CD4-positive, alpha-beta T cell treated with Interleukin-17A for 1 hour (primary cell): ENCODE results near the gene C1GALT1.
A peak's percentile ranks its signal among the peaks of the same experiment; 100 is the strongest.
"Not testable (repeated sequence)": the region's sequence is repeated elsewhere in the genome, so short reads cannot be mapped to it uniquely, and the experiment has no call there.

Experiments used
- DNase-seq: peaks from one replicate; pipeline ENCODE4 v3.0.0-alpha.2; 2020

The C1GALT1 gene

GRCh38 chr7:7239346-7239745, 57.0 kb downstream of the C1GALT1 start:
- DNase-seq = no peak

GRCh38 chr7:7242899-7243298, 60.6 kb downstream of the C1GALT1 start:
- DNase-seq = no peak

GRCh38 chr7:7245233-7245632, 62.9 kb downstream of the C1GALT1 start:
- DNase-seq = not testable (repeated sequence)

GRCh38 chr7:7246223-7246622, 63.9 kb downstream of the C1GALT1 start:
- no peak for DNase-seq

GRCh38 chr7:7247658-7248057, 65.3 kb downstream of the C1GALT1 start:
- DNase-seq = no peak

- no peak for DNase-seq
Measured at GRCh38 chr7:7249814-7250213, 67.5 kb downstream of the C1GALT1 start.

- DNase-seq = no peak
Measured at GRCh38 chr7:7251742-7252141, 69.4 kb downstream of the C1GALT1 start.

- no peak for DNase-seq
Measured at GRCh38 chr7:7254319-7254718, 72.0 kb downstream of the C1GALT1 start.

- DNase-seq = no peak
Measured at GRCh38 chr7:7254908-7255307, 72.6 kb downstream of the C1GALT1 start.

GRCh38 chr7:7256731-7257274, 74.5 kb downstream of the C1GALT1 start:
- DNase-seq = no peak

GRCh38 chr7:7257899-7258692, 75.8 kb downstream of the C1GALT1 start:
- peak; percentile 39 for DNase-seq

- no peak for DNase-seq
Measured at GRCh38 chr7:7261863-7262262, 79.5 kb downstream of the C1GALT1 start.

GRCh38 chr7:7263297-7264230, 81.2 kb downstream of the C1GALT1 start:
- DNase-seq = no peak

GRCh38 chr7:7264306-7265040, 82.1 kb downstream of the C1GALT1 start:
- DNase-seq = no peak

- no peak for DNase-seq
Measured at GRCh38 chr7:7265081-7266075, 83.0 kb downstream of the C1GALT1 start.

GRCh38 chr7:7266257-7266881, 84.0 kb downstream of the C1GALT1 start:
- no peak for DNase-seq

- no peak for DNase-seq
Measured at GRCh38 chr7:7271094-7271874, 88.9 kb downstream of the C1GALT1 start.

- DNase-seq = no peak
Measured at GRCh38 chr7:7272294-7272693, 90.0 kb downstream of the C1GALT1 start.

GRCh38 chr7:7274782-7275181, 92.4 kb downstream of the C1GALT1 start:
- no peak for DNase-seq

GRCh38 chr7:7276161-7276560, 93.8 kb downstream of the C1GALT1 start:
- no peak for DNase-seq
